Astrocyte of the spinal cord (primary cell): ENCODE measurements around the gene AMACR.

Experiments used
- DNase-seq: peaks from one replicate; pipeline ENCODE4 v3.0.0; 2011; ENCODE audit warnings: low read depth, low spot score
- H3K4me3 ChIP-seq: 2 replicates; pipeline ENCODE4 v1.5.1; 2011; ENCODE audit warnings: low read depth, mild to moderate bottlenecking, low read length, moderate library complexity
- in situ Hi-C: cut with HindIII; loops from 2 replicates; pipeline ENCODE4 v1.10.0; 2017; ENCODE audit warnings: low sequenced_read_pairs
- TF ChIP-seq, protein P1 (sequence below): IDR thresholded peaks from 2 replicates; pipeline ENCODE4 v1.5.1; 2012; ENCODE audit warnings: low read depth, mild to moderate bottlenecking, low read length, inconsistent platforms

AMACR gene

DNA sequence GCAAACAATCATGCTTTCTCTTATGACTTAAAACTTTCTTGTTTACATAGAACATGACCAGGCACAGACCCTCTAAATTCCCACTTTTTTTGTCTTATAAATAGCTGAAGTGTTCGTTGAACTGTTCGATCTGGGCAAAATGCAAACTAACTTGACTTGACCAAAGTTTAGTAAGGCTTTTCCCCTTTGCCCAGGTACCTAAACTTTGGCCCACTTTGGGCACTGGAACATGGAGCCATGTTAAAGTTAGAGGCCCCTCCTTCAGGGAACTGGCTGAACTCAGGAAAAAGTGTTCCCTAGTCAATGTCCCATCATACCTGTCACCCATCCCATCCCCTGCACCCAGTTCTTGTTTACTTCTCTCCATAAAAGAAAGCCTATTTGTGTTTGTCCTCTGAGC is 9.4 kb upstream of the AMACR start:
- TF ChIP-seq, protein P1, sequence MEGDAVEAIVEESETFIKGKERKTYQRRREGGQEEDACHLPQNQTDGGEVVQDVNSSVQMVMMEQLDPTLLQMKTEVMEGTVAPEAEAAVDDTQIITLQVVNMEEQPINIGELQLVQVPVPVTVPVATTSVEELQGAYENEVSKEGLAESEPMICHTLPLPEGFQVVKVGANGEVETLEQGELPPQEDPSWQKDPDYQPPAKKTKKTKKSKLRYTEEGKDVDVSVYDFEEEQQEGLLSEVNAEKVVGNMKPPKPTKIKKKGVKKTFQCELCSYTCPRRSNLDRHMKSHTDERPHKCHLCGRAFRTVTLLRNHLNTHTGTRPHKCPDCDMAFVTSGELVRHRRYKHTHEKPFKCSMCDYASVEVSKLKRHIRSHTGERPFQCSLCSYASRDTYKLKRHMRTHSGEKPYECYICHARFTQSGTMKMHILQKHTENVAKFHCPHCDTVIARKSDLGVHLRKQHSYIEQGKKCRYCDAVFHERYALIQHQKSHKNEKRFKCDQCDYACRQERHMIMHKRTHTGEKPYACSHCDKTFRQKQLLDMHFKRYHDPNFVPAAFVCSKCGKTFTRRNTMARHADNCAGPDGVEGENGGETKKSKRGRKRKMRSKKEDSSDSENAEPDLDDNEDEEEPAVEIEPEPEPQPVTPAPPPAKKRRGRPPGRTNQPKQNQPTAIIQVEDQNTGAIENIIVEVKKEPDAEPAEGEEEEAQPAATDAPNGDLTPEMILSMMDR, result no peak
- no peak for DNase-seq
- no peak overlapping the region for H3K4me3 ChIP-seq

DNA sequence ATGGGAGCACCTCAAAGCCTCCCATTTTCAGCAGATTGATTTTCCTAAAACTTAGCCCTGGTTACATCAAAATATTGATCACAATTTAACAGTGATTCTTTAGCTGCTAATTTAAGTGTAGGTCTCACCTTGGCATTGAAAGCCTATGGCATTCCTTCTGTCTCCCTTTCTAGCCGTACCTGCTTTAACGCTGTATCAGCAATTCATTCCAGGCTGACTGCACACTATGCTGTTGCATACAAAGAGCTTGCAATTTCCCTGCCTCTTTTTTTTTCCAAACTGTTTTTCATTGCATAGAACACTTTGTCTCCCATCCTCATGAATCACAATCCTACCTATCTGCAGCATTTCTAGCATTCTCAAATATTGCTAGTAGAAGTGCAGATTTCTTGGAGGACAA is 8.9 kb upstream of the AMACR start:
- in situ Hi-C loops, result no loop called here
- no peak for DNase-seq
- H3K4me3 ChIP-seq, result no peak overlapping the region
- TF ChIP-seq, protein P1, result no peak

More for the DNA sequence above, 9.4 kb upstream of the AMACR start:
- in situ Hi-C loops, result no loop called here

DNA sequence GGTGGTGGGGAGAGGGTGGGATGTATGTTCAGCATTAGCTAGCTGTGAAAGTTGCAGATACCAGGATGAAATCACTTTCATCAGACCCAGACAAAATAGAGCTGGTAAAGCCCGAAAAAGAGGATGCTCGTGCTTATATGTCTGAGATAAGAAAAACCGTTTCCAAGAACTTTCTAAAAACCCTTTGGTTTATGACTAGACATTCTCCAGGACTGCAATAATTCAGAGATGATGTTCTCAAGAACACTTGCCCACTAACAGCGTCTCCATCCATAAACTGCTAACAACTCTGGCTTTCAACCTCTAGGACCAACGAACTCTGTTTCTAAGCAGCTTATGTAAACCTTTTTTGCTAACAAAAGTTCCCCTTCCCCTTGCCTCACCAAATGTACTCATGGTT is 8.4 kb upstream of the AMACR start:
- TF ChIP-seq, protein P1, result no peak
- in situ Hi-C loops, result no loop called here
- DNase-seq, result no peak
- no peak overlapping the region for H3K4me3 ChIP-seq

DNA sequence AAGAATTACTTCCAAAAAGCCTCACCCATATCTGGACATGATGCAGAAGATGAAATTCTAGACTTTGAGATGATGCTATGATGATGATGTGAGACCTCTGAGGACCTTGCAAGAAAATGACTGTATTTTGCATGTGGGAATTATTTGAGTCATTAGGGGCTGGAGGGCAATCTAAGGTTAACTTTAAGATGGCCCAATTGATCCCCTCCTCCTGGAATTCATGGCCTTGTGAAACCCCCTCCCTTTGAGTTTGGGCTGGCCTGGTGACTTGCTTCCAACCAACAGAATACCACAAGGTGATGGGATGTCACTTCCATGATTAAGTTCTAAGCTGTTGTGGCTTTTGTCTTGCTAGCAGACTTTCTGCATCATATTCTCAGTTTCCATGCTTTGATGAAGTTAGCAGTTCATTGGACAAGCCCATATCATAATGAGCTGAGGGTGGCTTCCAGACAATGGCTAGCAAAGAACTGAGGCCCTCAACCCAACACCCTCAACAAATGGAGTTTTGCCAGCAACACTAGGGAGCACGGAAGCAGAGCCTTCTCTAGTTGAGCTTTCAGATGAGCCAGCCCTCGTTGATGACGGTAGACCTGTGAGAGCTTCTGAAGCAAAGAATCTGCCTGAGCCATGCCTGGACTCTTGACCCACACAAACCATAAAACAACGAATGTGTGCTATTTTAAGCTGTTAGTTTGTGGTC is 7.4 kb upstream of the AMACR start:
- TF ChIP-seq, protein P1, result no peak
- DNase-seq, result no peak
- H3K4me3 ChIP-seq, result no peak overlapping the region
- in situ Hi-C loops, result no loop called here

DNA sequence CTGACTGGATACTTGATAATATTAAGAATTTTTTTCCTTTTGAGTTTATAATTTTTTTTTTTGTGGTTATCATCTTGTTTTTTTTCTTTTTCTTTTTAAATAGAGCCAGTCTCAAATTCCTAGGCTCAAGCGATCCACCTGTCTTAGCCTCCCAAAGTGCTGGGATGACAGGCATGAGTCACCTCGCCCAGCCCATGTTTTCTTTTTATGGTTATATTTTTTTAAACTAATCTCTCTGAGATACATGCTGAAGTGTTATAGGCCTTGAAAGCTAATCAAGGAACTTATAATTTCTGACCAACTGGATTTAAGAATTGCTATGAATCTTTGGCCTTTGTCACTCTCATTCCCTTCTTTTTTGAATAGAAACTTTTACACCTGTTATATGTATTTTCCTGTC is 6.8 kb upstream of the AMACR start:
- H3K4me3 ChIP-seq, result no peak overlapping the region
- in situ Hi-C loops, result no loop called here
- TF ChIP-seq, protein P1, result no peak
- no peak for DNase-seq

DNA sequence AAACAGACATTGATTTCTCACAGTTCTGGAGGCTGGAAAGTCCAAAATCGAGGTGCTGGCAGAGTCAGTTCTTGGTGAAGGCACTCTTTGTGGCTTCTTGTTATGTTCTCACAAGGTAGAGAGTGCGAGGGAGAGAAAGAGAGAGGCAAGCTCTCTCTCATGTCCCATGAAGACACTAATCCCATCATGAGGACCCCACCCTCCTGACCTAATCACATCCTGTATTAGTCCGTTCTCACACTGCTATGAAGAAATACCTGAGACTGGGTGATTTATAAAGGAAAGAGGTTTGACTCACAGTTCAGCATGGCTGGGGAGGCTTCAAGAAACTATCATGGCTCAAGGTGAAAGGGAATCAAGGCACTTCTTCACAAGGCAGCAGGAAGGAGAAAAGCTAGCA is 5.7 kb upstream of the AMACR start:
- H3K4me3 ChIP-seq, result no peak overlapping the region

More for the DNA sequence above, 5.7 kb upstream of the AMACR start:
- DNase-seq, result no peak
- in situ Hi-C loops, result no loop called here
- TF ChIP-seq, protein P1, result no peak
